ENCODE results near the gene CNOT8. TPM values are rescaled to one million over a fixed set of nuclear protein-coding genes. Genes with fewer than 3 reads are reported as not detected.
"Not testable (repeated sequence)": the region's sequence is repeated elsewhere in the genome, so short reads cannot be mapped to it uniquely, and the experiment has no call there.

Gene CNOT8
- total and polyA plus RNA-seq, 8 donors = 25.4 to 81.5 (median 46.6) TPM

- Histone ChIP-seq H3K4me3 (no peak overlapping the region), H3K9me3 (no peaks in the 10 kb centered on the region), H3K36me3 (peaks cover 8 to 58% (median 49%) of the 10 kb centered on the region in 4 donors), H3K27ac (peak overlapping the region in 2 of 5 donors; percentile 55 to 75), H3K4me1 (peaks cover 17 to 41% (median 27%) of the 10 kb centered on the region in 4 donors), H3K27me3 (no peaks in the 10 kb centered on the region)
- TF ChIP-seq POLR2AphosphoS5 (IDR thresholded peaks at IDR 0.05) (no peak), CTCF (IDR thresholded peaks at IDR 0.05) (no peak), EP300 (IDR thresholded peaks at IDR 0.05) (no peak), POLR2A (IDR thresholded peaks at IDR 0.05) (no peak)
- intact Hi-C loops (cut with DNase I; ENCODE audit: low total_unique reads) = no loop called here
- no peak for DNase-seq
- 39 to 70% (median 54%) methylated on average over 1 of the region's 1 CpG for WGBS, 5 donors
Observed at GRCh38 chr5:154834053-154834452, 24.4 kb upstream of the CNOT8 start.

GRCh38 chr5:154835701-154836052 lies 22.8 kb upstream of the CNOT8 start:
- 54 to 76% (median 69%) methylated on average over 9 of the region's 9 CpGs for WGBS, 5 donors
- H3K27me3 ChIP-seq; H3K9me3 ChIP-seq; intact Hi-C loops (cut with DNase I; ENCODE audit: low total_unique reads); H3K4me3 ChIP-seq; DNase-seq: not testable (repeated sequence)
- peaks cover 12 to 33% (median 24%) of the 10 kb centered on the region in 4 donors for H3K4me1 ChIP-seq
- peak overlapping the region in 4 of 5 donors; percentile 55 to 78 (median 68) for H3K27ac ChIP-seq
- peaks cover 3 to 45% (median 34%) of the 10 kb centered on the region in 4 donors for H3K36me3 ChIP-seq

GRCh38 chr5:154836225-154836624 lies 22.2 kb upstream of the CNOT8 start:
- Histone ChIP-seq H3K4me1 (peaks cover 12 to 36% (median 25%) of the 10 kb centered on the region in 4 donors), H3K4me3 (no peak overlapping the region), H3K27ac (peak overlapping the region in 3 of 5 donors; percentile 55 to 78 (median 75)), H3K9me3 (no peaks in the 10 kb centered on the region), H3K27me3 (no peaks in the 10 kb centered on the region), H3K36me3 (peaks cover 0 to 39% (median 28%) of the 10 kb centered on the region in 4 donors)
- TF ChIP-seq POLR2A (IDR thresholded peaks at IDR 0.05) (no peak), POLR2AphosphoS5 (IDR thresholded peaks at IDR 0.05) (no peak), CTCF (IDR thresholded peaks at IDR 0.05) (no peak), EP300 (IDR thresholded peaks at IDR 0.05) (no peak)
- 84 to 93% (median 86%) methylated on average over 6 of the region's 6 CpGs for WGBS, 5 donors
- DNase-seq = no peak
- intact Hi-C loops (cut with DNase I; ENCODE audit: low total_unique reads) = no loop called here

GRCh38 chr5:154837009-154837901 lies 21.2 kb upstream of the CNOT8 start:
- peaks cover 0 to 31% (median 21%) of the 10 kb centered on the region in 4 donors for H3K36me3 ChIP-seq
- peaks cover 12 to 44% (median 25%) of the 10 kb centered on the region in 4 donors for H3K4me1 ChIP-seq
- no peaks in the 10 kb centered on the region for H3K9me3 ChIP-seq
- H3K4me3 ChIP-seq = no peak overlapping the region
- WGBS, 5 donors = 51 to 72% (median 58%) methylated on average over 6 of the region's 6 CpGs
- no peak for TF ChIP-seq CTCF (IDR thresholded peaks at IDR 0.05)
- DNase-seq = no peak
- peak overlapping the region in 1 of 5 donors; percentile 25 for H3K27ac ChIP-seq
- no peaks in the 10 kb centered on the region for H3K27me3 ChIP-seq
- intact Hi-C loops (cut with DNase I; ENCODE audit: low total_unique reads) = no loop called here
